ENCODE measurements around the gene HIBCH.

DNA sequence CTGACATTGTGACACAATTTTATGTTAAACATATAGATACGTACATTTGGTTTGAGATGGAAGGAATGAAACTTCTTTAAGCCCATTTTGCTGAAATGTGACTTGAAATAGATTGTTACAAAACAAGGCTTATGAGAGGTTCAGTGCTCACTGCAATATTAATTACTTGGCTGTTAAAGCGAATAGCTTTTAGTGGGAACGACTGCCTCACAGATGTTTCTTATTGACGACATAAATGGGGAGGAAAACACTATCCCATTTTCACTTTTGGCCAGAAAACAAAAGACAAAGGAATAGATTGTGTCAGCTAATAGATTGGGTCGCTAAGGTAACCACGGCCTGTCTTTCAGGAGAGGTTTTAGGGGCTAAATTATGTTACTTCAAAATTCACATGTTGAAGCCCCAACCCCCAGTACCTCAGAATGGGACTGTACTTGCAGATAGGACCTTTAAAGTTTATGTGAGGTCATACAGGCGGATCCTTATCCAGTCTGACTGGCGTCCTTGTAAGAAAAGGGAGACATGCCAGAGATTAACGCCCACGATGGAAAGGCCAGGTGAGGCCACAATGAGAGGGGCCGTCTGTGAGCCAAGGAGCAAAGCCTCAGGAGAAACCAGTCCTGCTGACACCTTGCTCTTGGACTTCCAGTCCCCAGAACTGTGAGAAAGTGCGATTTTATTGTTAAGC, 34.5 kb upstream of the HIBCH start:
- TF ChIP-seq EZH2phosphoT487 (IDR thresholded peaks at IDR 0.05; ENCODE audit: unreplicated experiment) (no peak), EZH2 (IDR thresholded peaks at IDR 0.05; ENCODE audit: low read depth, unreplicated experiment) (no peak)
